H1 (cell line): ENCODE results near the gene PABPN1. TPM values are rescaled to one million over a fixed set of nuclear protein-coding genes. Genes with fewer than 3 reads are reported as not detected.

ENCODE experiments used
- CHD7 ChIP-seq: fragments of 300-600 bp; sonication (generic); IDR thresholded peaks from 2 replicates; pipeline ENCODE4 v1.7.1; 2012; ENCODE audit warnings: low read length, moderate library complexity, mild to moderate bottlenecking, inconsistent platforms; ENCODE audit not compliant: insufficient replicate concordance
- CTCF ChIP-seq, 3 experiments: IDR thresholded peaks; 1 replicate in 2 of 3; 2 replicates in 1 of 3; pipeline versions ENCODE4 v1.5.1 to v1.6.1; 2011; ENCODE audit warnings: low read length in 3 of 3, mild to moderate bottlenecking in 3 of 3, inconsistent platforms in 2 of 3, low read depth in 1 of 3, moderate library complexity in 1 of 3; ENCODE audit not compliant: insufficient read depth in 1 of 3; ENCODE audit errors: control extremely low read depth in 1 of 3
- E2F6 ChIP-seq: IDR thresholded peaks from 2 replicates; pipeline ENCODE4 v1.6.1; 2012; ENCODE audit warnings: inconsistent platforms
- MAX ChIP-seq: IDR thresholded peaks from 2 replicates; pipeline ENCODE4 v1.6.1; 2012; ENCODE audit warnings: inconsistent platforms
- POLR2AphosphoS5 ChIP-seq: IDR thresholded peaks from 2 replicates; pipeline ENCODE4 v1.6.1; 2011; ENCODE audit warnings: low read depth, low read length
- polyA plus RNA-seq, 7 experiments: library from polyadenylated mRNA; depleted of rRNA in 3 of 7; stranded (reverse) in 5 of 7; unstranded in 2 of 7; fragments of >200 nt in 5 of 7; fragments of 200-250 nt in 2 of 7; gene quantifications; 1 replicate in 5 of 7; 2 replicates in 1 of 7; 4 replicates in 1 of 7; pipeline versions ENCODE4 v1.2.1 to v1.2.3, GENCODE V29; 2011 to 2013; ENCODE audit warnings: missing spikeins in 2 of 7, mixed read lengths in 2 of 7
- total RNA-seq: library from RNA; stranded (reverse); fragmentation: NEBNext Ultra II Directional; extraction: Animal tissue kit (Norgen Biotek cat#: 25700); gene quantifications from 2 replicates; pipeline ENCODE4 v1.2.1, GENCODE V29; 2021

Gene PABPN1
- total and polyA plus RNA-seq, 2 of the 8 experiments (the other 6 are each of a cell fraction or from before 2014, with no cell fraction given): 300 to 331 TPM

GRCh38 chr14:23364164-23365035 is 43.1 kb downstream of the PABPN1 start (continued):
- no peak for TF ChIP-seq CHD7
- TF ChIP-seq E2F6: peak; percentile 87
- no peak for TF ChIP-seq CTCF (IDR thresholded peaks at IDR 0.05; ENCODE audit: control extremely low read depth in 1 of 3, insufficient read depth in 1 of 3, low read depth in 1 of 3, low read length in 3 of 3)
- peak; percentile 21; the same call in 1 of the 2 replicates for TF ChIP-seq MAX
- TF ChIP-seq POLR2AphosphoS5: no peak
